Measurements from ENCODE around the gene ACOT6. TPM values are rescaled to one million over a fixed set of nuclear protein-coding genes. Genes with fewer than 3 reads are reported as not detected.
A peak's percentile ranks its signal among the peaks of the same experiment; 100 is the strongest.
"Not testable (repeated sequence)": the region's sequence is repeated elsewhere in the genome, so short reads cannot be mapped to it uniquely, and the experiment has no call there.

ACOT6 gene
- total RNA-seq, 2 donors from 2014 or later, result not detected

- peak overlapping the region in 1 of 2 donors; percentile 12 for H3K27ac Mint-ChIP-seq
- DNase-seq (ENCODE audit: low spot score in 2 of 2) (no peak), ATAC-seq (no peak)
- no peaks in the 10 kb centered on the region for H3K36me3 Mint-ChIP-seq
- H3K9me3 Mint-ChIP-seq, result no peaks in the 10 kb centered on the region
Observed at GRCh38 chr14:73589116-73589515, 23.2 kb upstream of the ACOT6 start.

- H3K36me3 Mint-ChIP-seq; H3K9me3 Mint-ChIP-seq; ATAC-seq; DNase-seq (ENCODE audit: low spot score in 2 of 2): not testable (repeated sequence)
- H3K27ac Mint-ChIP-seq, result peak overlapping the region in 1 of 2 donors; percentile 50
Observed at GRCh38 chr14:73590673-73591004, 21.7 kb upstream of the ACOT6 start.

DNA sequence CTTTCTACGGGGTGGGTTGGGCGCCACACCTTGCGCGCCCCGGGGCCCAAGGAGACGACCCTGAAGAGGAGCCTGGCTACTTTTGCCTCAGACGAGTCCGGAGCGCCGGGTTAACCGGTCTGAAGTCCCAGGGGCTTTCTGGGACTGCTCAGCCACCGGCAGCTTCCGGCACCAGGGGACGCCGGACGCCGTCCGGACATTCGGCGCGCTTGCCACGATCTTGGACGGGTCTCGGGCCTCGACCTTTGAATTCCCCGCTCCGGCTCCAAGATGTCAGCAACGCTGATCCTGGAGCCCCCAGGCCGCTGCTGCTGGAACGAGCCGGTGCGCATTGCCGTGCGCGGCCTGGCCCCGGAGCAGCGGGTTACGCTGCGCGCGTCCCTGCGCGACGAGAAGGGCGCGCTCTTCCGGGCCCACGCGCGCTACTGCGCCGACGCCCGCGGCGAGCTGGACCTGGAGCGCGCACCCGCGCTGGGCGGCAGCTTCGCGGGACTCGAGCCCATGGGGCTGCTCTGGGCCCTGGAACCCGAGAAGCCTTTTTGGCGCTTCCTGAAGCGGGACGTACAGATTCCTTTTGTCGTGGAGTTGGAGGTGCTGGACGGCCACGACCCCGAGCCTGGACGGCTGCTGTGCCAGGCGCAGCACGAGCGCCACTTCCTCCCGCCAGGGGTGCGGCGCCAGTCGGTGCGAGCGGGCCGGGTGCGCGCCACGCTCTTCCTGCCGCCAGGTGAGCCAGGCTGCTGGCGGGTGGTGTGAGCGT lies 20.4 kb upstream of the ACOT6 start, which contains the start of gene ACOT4:
Gene ACOT4 (plus strand): TSS at position 184 of the 760 bp plus-strand sequence. CDS start 87 bp downstream, at position 271.
- H3K27ac Mint-ChIP-seq, result peak within 1 kb of the TSS; percentile 43 to 50

GRCh38 chr14:73594491-73594890 lies 17.8 kb upstream of the ACOT6 start:
- ATAC-seq (no peak), DNase-seq (ENCODE audit: low spot score in 2 of 2) (no peak)
- H3K9me3 Mint-ChIP-seq, result no peaks in the 10 kb centered on the region
- H3K27ac Mint-ChIP-seq, result no peak overlapping the region
- no peaks in the 10 kb centered on the region for H3K36me3 Mint-ChIP-seq

More for the DNA sequence above, 20.4 kb upstream of the ACOT6 start, which contains the start of gene ACOT4:
- ATAC-seq (peak; percentile 83 to 87), DNase-seq (ENCODE audit: low spot score in 2 of 2) (peak; percentile 56 to 60)
- Mint-ChIP-seq H3K9me3 (no peaks in the 10 kb centered on the region), H3K36me3 (no peaks in the 10 kb centered on the region)

GRCh38 chr14:73599499-73599898 lies 12.8 kb upstream of the ACOT6 start:
- Mint-ChIP-seq H3K36me3 (no peaks in the 10 kb centered on the region), H3K9me3 (no peaks in the 10 kb centered on the region), H3K27ac (no peak overlapping the region)
- DNase-seq (ENCODE audit: low spot score in 2 of 2), result no peak
- no peak for ATAC-seq

DNA sequence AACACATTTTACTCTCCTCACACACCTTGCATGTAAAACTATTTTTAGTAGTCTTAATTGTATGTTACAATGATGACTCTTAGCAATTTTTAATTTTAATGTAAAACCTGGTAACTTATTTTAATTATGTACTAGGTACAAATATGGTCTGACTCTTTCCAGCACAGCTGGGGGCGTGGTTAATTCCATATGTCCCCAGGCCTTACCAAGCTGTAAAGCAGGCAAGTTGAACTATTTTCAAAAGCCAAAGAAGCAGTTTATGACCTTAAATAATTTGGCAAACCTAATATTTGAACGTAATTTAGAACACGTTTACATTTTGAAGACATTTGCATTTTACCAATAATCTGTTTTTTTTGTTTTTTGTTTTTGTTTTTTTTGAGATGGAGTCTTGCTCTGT lies 9.3 kb upstream of the ACOT6 start:
- Mint-ChIP-seq H3K9me3 (no peaks in the 10 kb centered on the region), H3K27ac (no peak overlapping the region), H3K36me3 (no peaks in the 10 kb centered on the region)
- no peak for ATAC-seq
- no peak for DNase-seq (ENCODE audit: low spot score in 2 of 2)

DNA sequence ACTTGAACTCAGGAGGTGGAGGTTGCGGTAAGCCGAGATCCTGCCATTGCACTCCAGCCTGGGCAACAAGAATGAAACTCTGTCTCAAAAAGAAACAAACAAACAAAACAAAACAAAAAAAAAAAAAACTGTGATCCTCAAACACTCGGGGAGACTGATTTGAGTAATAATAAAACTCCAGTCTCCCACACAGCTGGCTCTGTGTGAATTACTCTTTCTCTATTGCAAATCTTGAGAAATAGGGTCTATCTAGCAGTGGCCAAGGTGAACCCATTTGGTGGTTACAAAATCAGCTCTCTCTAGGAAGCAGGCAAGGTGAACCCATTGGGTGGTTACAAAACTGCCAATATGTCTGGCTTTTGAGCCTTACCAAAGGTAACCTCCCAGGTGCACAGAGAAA lies 6.0 kb upstream of the ACOT6 start:
- no peak overlapping the region for H3K27ac Mint-ChIP-seq
- H3K36me3 Mint-ChIP-seq, result no peaks in the 10 kb centered on the region
- DNase-seq (ENCODE audit: low spot score in 2 of 2) (no peak), ATAC-seq (peak in 1 of 2 donors; percentile 69)
- H3K9me3 Mint-ChIP-seq, result no peaks in the 10 kb centered on the region

- ATAC-seq (no peak), DNase-seq (ENCODE audit: low spot score in 2 of 2) (no peak)
- no peaks in the 10 kb centered on the region for H3K36me3 Mint-ChIP-seq
- no peaks in the 10 kb centered on the region for H3K9me3 Mint-ChIP-seq
- H3K27ac Mint-ChIP-seq, result no peak overlapping the region
Observed at GRCh38 chr14:73607241-73607640, 5.1 kb upstream of the ACOT6 start.

GRCh38 chr14:73610687-73611086 lies 1.6 kb upstream of the ACOT6 start:
- no peak for DNase-seq (ENCODE audit: low spot score in 2 of 2)
- ATAC-seq, result no peak
- Mint-ChIP-seq H3K36me3 (no peaks in the 10 kb centered on the region), H3K27ac (no peak overlapping the region), H3K9me3 (no peaks in the 10 kb centered on the region)

DNA sequence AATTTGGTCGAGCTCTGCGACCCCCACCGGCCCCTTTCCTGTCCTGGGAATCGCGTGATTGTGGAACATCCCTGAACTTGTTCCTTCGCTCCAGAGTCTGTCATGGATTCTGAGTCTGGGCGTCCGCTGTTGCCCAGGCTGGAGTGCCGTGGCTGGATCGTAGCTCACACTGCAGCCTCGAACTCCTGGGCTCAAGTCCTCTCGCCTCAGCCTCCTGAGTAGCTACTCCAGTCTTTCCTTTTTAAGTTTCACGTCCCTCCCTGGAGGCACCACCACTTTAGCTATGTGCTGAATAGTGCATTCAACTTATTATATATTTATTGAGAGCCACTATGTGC lies 698 bp downstream of the ACOT6 start:
- ATAC-seq, result peak; percentile 2 to 14
- DNase-seq (ENCODE audit: low spot score in 2 of 2), result no peak
- Mint-ChIP-seq H3K36me3 (no peaks in the 10 kb centered on the region), H3K9me3 (no peaks in the 10 kb centered on the region), H3K27ac (no peak overlapping the region)

DNA sequence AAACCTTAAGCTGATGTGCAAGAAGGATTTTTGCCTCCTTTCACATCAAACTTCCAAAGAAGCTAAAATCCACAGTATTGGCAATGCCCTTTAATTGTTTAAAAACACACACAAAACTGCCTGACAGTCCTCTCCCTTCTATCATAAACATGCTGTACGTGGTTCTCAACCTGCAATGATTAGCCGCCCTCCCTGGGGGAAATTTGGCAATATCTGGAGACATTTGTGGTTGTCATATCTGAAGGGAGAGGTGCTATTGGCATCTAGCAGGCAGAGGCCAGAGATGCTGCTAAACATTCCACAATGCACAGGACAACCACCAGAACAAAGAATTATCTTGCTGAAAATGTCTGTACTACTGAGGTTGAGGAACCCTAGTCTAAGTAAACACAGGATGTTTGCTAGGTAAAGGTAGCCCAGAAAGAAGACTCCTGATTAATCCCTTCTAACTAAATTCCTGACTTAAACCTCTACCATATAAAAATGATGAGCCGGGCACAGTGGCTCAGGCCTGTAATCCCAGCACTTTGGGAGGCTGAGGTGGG lies 1.2 kb downstream of the ACOT6 start:
- no peak overlapping the region for H3K27ac Mint-ChIP-seq

DNA sequence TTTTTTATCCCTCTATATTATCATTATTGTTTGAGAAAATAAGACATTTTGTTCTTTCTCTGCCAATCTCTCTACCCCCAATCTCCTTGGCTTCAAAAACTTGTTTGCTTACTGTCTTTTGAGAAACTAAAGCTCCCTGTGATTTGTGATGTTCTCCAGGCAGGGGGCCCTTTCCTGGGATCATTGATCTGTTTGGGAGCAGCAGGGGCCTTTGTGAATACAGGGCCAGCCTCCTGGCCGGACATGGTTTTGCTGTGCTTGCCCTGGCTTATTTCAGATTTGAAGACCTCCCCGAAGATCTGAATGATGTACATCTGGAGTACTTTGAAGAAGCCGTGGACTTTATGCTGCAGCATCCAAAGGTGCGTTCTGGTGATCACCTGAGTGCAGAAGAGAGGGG lies 4.5 kb downstream of the ACOT6 start:
- no peaks in the 10 kb centered on the region for H3K36me3 Mint-ChIP-seq
- ATAC-seq, result no peak
- no peaks in the 10 kb centered on the region for H3K9me3 Mint-ChIP-seq
- no peak overlapping the region for H3K27ac Mint-ChIP-seq
- no peak for DNase-seq (ENCODE audit: low spot score in 2 of 2)

More for the DNA sequence above, 1.2 kb downstream of the ACOT6 start:
- DNase-seq (ENCODE audit: low spot score in 2 of 2) (no peak), ATAC-seq (no peak)
- Mint-ChIP-seq H3K36me3 (no peaks in the 10 kb centered on the region), H3K9me3 (no peaks in the 10 kb centered on the region)

GRCh38 chr14:73619524-73619923 lies 7.2 kb downstream of the ACOT6 start:
- DNase-seq (ENCODE audit: low spot score in 2 of 2) (no peak), ATAC-seq (no peak)
- H3K36me3 Mint-ChIP-seq, result no peaks in the 10 kb centered on the region
- H3K9me3 Mint-ChIP-seq, result no peaks in the 10 kb centered on the region
- no peak overlapping the region for H3K27ac Mint-ChIP-seq

DNA sequence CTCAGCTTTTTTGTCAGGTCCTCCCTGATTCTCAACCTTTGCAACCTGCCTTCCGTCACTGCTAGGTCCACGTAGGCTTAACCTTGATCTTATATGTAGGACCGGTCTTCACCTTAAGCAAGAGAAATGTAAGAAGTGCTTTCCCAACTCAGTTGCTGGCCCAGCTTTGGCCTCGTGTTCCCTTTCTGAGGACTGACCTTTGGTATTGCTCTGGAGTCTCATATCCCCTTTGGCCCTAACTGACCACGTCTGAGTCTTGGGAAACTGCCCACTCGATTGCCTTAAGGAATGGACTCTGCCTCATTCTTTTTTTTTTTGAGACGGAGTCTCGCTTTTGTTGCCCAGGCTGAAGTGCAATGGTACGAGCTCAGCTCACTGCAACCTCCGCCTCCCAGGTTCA lies 8.0 kb downstream of the ACOT6 start:
- Mint-ChIP-seq H3K9me3 (no peaks in the 10 kb centered on the region), H3K27ac (peak overlapping the region in 1 of 2 donors; percentile 29), H3K36me3 (no peaks in the 10 kb centered on the region)
- DNase-seq (ENCODE audit: low spot score in 2 of 2) (no peak), ATAC-seq (no peak)

- no peaks in the 10 kb centered on the region for H3K36me3 Mint-ChIP-seq
- H3K27ac Mint-ChIP-seq, result no peak overlapping the region
- no peaks in the 10 kb centered on the region for H3K9me3 Mint-ChIP-seq
- DNase-seq (ENCODE audit: low spot score in 2 of 2) (no peak), ATAC-seq (no peak)
Observed at GRCh38 chr14:73623504-73624054, 11.3 kb downstream of the ACOT6 start.

DNA sequence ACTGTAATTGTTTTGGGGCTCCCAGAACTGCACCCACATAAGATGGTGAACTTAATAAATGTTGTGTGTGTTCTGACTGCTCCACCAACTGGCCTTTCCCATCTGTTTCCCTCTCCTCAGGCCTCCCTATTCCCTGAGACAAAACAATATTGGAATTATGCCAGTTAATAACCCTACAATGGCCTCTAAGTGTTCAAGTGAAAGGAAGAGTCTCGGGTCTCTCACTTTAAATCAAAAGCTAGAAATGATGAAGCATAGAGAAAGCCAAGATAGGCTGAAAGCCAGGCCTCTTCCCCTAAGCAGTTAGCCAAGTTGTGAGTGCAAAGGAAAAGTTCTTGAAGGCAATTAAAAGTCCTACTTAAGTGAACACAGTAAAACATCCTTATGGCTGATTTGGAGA lies 13.4 kb downstream of the ACOT6 start:
- no peak for ATAC-seq
- Mint-ChIP-seq H3K36me3 (no peaks in the 10 kb centered on the region), H3K9me3 (no peaks in the 10 kb centered on the region), H3K27ac (no peak overlapping the region)
- no peak for DNase-seq (ENCODE audit: low spot score in 2 of 2)

DNA sequence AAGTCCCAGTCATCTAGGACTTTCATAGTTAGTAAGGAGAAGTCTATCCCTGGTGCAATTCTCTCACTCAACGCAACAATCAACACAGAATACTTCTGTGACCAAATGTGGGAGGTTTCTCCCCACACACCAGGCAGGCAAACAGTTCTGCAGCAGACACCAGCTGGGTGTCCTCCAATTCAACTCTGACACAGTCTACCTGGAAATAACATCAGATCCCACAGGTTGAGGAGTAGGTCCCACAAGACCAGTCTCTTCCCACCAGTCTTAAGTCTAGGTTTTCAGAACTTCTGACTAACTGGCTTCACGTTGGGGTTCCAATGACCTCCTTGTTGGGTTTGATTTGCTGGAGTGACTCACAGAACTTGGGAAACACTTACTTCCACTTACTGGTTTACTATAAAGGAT lies 14.8 kb downstream of the ACOT6 start:
- DNase-seq (ENCODE audit: low spot score in 2 of 2) (peak in 1 of 2 donors; percentile 10), ATAC-seq (peak; percentile 24 to 94)
- Mint-ChIP-seq H3K36me3 (no peaks in the 10 kb centered on the region), H3K27ac (no peak overlapping the region), H3K9me3 (no peaks in the 10 kb centered on the region)

Data from activated naive CD4-positive, alpha-beta T cell treated with anti-CD3 and anti-CD28 coated beads, Interleukin-2, amount 50 U/mL, for 72 hours (primary cell).